ENCODE measurements around the gene PAIP2B. TPM values are rescaled to one million over a fixed set of nuclear protein-coding genes. Genes with fewer than 3 reads are reported as not detected.

The PAIP2B gene
- total and polyA plus RNA-seq, 9 of the 15 experiments (the other 6 are each of a cell fraction or from before 2014, with no cell fraction given) = 0.18 to 0.38 (median 0.25) TPM

DNA sequence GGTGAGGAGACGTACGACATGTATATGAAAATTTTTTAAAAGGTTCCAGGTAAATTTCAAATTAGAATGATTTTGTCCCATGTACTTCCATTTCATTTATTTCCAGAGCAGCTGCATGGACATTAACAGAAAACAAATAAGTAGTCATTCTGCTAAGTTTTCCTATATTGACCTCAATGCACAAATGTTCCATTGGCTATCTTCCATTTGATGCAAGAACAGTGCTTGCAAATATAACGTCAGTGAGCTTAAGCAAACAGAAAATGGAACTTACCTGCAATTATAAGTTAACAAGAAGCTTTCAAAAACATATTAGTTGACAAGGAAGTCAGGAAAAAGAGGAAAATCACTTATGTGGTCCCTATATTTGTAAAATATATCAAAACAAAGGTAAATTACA is 16.6 kb downstream of the PAIP2B start:
- H3K79me2 ChIP-seq (ENCODE audit: control insufficient read depth, insufficient read depth, low read length) = no peaks in the 10 kb centered on the region
- H3K9me3 ChIP-seq (replicated peaks; ENCODE audit: control insufficient read depth, insufficient read depth, low read depth, low read length) = no peaks in the 10 kb centered on the region
- in situ Hi-C loops (cut with MboI) (no loop called here), intact Hi-C loops (cut with micrococcal nuclease) (no loop called here)
- no peak overlapping the region for H3K4me2 ChIP-seq (ENCODE audit: insufficient read depth, low read length)
- DNase-seq (ENCODE audit: extremely low read depth in 1 of 4, low spot score in 3 of 4) = no peak
- H2AFZ ChIP-seq (ENCODE audit: low read depth, low read length) = no peak overlapping the region
- no TSS peak for BruUV-seq (replicated peaks)
- no peaks in the 10 kb centered on the region for H3K36me3 ChIP-seq (ENCODE audit: control insufficient read depth, insufficient read depth, low read length)
- no peak overlapping the region for H3K9ac ChIP-seq (ENCODE audit: insufficient read depth in 1 of 2, low read depth in 2 of 2, low read length in 2 of 2)
- FAIRE-seq = peak; percentile 35
- no peaks in the 10 kb centered on the region for H3K4me1 ChIP-seq (replicated peaks in 1 of 2; ENCODE audit: control insufficient read depth in 2 of 2, insufficient read depth in 2 of 2, low read length in 2 of 2)
- POLR2A ChIA-PET = interaction anchor here (1.0 to 1.1 kb wide), 2 partner anchors 17 to 18 kb away, joined by 3 read pairs; partner anchors contain the start of gene PAIP2B
- no peak overlapping the region for H3K4me3 ChIP-seq
- CTCF ChIA-PET (ENCODE audit: low intra/inter-chr PET ratio) = no interaction called here
- peaks cover 7 to 8% of the 10 kb centered on the region in 2 experiments; a peak in 2 of 5 replicates for H3K27me3 ChIP-seq (ENCODE audit: control insufficient read depth in 2 of 2, insufficient read depth in 2 of 2, low read length in 2 of 2)
- WGBS (ENCODE audit: insufficient coverage, low coverage, missing lambda C conversion rate) = 8% methylated on average over 3 of the region's 3 CpGs
- no peaks in the 10 kb centered on the region for H3K9me1 ChIP-seq (ENCODE audit: control insufficient read depth, insufficient read depth, low read length)
- ATAC-seq = no peak
- no peak overlapping the region for H3K27ac ChIP-seq (ENCODE audit: extremely low read depth, low read depth, low read length)
- no peaks in the 10 kb centered on the region for H4K20me1 ChIP-seq (replicated peaks; ENCODE audit: control insufficient read depth, insufficient read depth, low read length)
- TF ChIP-seq, protein P1, sequence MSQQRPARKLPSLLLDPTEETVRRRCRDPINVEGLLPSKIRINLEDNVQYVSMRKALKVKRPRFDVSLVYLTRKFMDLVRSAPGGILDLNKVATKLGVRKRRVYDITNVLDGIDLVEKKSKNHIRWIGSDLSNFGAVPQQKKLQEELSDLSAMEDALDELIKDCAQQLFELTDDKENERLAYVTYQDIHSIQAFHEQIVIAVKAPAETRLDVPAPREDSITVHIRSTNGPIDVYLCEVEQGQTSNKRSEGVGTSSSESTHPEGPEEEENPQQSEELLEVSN (IDR thresholded peaks at IDR 0.05; ENCODE audit: borderline replicate concordance in 1 of 2, extremely low read depth in 1 of 2, insufficient read depth in 1 of 2, insufficient read length in 1 of 2, low read depth in 1 of 2, low read length in 1 of 2, poor library complexity in 1 of 2, severe bottlenecking in 1 of 2) = no peak
- TF ChIP-seq HLTF (IDR thresholded peaks at IDR 0.05) (no peak), ZNF79 (CRISPR knock-in tag; IDR thresholded peaks at IDR 0.05; ENCODE audit: low read depth) (no peak), ZNF140 (CRISPR knock-in tag; IDR thresholded peaks at IDR 0.05) (no peak), FOXK2 (conservative IDR thresholded peaks at IDR 0.05 in 1 of 2, IDR thresholded peaks at IDR 0.05 in 1 of 2; ENCODE audit: low read depth in 2 of 2) (no peak), TAF15 (IDR thresholded peaks at IDR 0.05; ENCODE audit: low read depth, low read length) (no peak), ZBTB7A (IDR thresholded peaks at IDR 0.05; ENCODE audit: borderline replicate concordance, control insufficient read depth, low read depth, low read length) (no peak), ZNF561 (CRISPR knock-in tag; conservative IDR thresholded peaks at IDR 0.05) (no peak), SMARCE1 (IDR thresholded peaks at IDR 0.05) (no peak), STAT5B (CRISPR knock-in tag; IDR thresholded peaks at IDR 0.05) (no peak), DNMT1 (IDR thresholded peaks at IDR 0.05) (no peak), HDAC1 (IDR thresholded peaks at IDR 0.05) (no peak), RFX7 (CRISPR knock-in tag; IDR thresholded peaks at IDR 0.05) (no peak), SPI1 (IDR thresholded peaks at IDR 0.05; ENCODE audit: borderline replicate concordance, low read depth, low read length) (no peak), ZNF76 (CRISPR knock-in tag; IDR thresholded peaks at IDR 0.05; ENCODE audit: borderline replicate concordance) (no peak), NELFE (IDR thresholded peaks at IDR 0.05; ENCODE audit: insufficient read depth, insufficient read length) (no peak)
- TF ChIP-seq, protein P2, sequence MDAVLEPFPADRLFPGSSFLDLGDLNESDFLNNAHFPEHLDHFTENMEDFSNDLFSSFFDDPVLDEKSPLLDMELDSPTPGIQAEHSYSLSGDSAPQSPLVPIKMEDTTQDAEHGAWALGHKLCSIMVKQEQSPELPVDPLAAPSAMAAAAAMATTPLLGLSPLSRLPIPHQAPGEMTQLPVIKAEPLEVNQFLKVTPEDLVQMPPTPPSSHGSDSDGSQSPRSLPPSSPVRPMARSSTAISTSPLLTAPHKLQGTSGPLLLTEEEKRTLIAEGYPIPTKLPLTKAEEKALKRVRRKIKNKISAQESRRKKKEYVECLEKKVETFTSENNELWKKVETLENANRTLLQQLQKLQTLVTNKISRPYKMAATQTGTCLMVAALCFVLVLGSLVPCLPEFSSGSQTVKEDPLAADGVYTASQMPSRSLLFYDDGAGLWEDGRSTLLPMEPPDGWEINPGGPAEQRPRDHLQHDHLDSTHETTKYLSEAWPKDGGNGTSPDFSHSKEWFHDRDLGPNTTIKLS (IDR thresholded peaks at IDR 0.05; ENCODE audit: borderline replicate concordance, low read depth) = no peak

Data from K562 (cell line).